Measurements from ENCODE around the gene NCBP3. TPM values are rescaled to one million over a fixed set of nuclear protein-coding genes. Genes with fewer than 3 reads are reported as not detected.

Gene NCBP3
- total and polyA plus RNA-seq, 2 of the 4 experiments (the other 2 are of a cell fraction) = 10.8 to 13.5 TPM

GRCh38 chr17:3885970-3886369 is 39.9 kb upstream of the NCBP3 start:
- Histone ChIP-seq H3K9me1 (ENCODE audit: insufficient read depth, low read length) (peaks cover 15% of the 10 kb centered on the region), H3K14ac (replicated peaks; ENCODE audit: low read depth, low read length) (no peak overlapping the region), H3K9me3 (ENCODE audit: control insufficient read depth, insufficient read depth, low read length) (no peaks in the 10 kb centered on the region), H3K56ac (ENCODE audit: extremely low read depth, insufficient read depth, low read length) (no peak overlapping the region), H4K20me1 (ENCODE audit: insufficient read depth, low read length) (no peaks in the 10 kb centered on the region), H3K18ac (ENCODE audit: low read depth, low read length) (no peak overlapping the region), H4K5ac (ENCODE audit: low read depth, low read length) (no peak overlapping the region), H2BK15ac (ENCODE audit: low read depth, low read length) (no peak overlapping the region), H3K4me1 (ENCODE audit: control insufficient read depth, insufficient read depth, low read length) (peaks cover 38% of the 10 kb centered on the region), H3K27ac (ENCODE audit: insufficient read depth, low read length) (0 out of 2 replicates have a peak overlapping the region, but pooled peaks have one; percentile 1), H2AFZ (replicated peaks; ENCODE audit: low read length, poor library complexity) (peak overlapping the region; percentile 2), H3K27me3 (ENCODE audit: control insufficient read depth, insufficient read depth, low read length) (no peaks in the 10 kb centered on the region), H2BK20ac (ENCODE audit: low read depth, low read length) (no peak overlapping the region), H2AK9ac (replicated peaks; ENCODE audit: low read depth, low read length, poor library complexity) (peak overlapping the region; percentile 28), H2BK5ac (ENCODE audit: low read depth, low read length, poor library complexity, severe bottlenecking) (no peak overlapping the region), H2AK5ac (ENCODE audit: low read depth, low read length) (no peak overlapping the region), H3K79me1 (ENCODE audit: low read depth in 1 of 2, low read length in 2 of 2) (peaks cover 14 to 45% of the 10 kb centered on the region in 2 experiments; a peak in 3 of 4 replicates), H4K91ac (ENCODE audit: insufficient read depth, low read depth, low read length) (no peak overlapping the region; the same call in 1 of the 2 replicates), H3K4ac (ENCODE audit: low read depth, low read length) (peak overlapping the region; percentile 52; the same call in 1 of the 2 replicates), H3K36me3 (ENCODE audit: control insufficient read depth, insufficient read depth, low read length) (peaks cover 7% of the 10 kb centered on the region; the same call in 1 of the 2 replicates), H3K4me2 (ENCODE audit: low read depth, low read length) (no peak overlapping the region), H3K23ac (ENCODE audit: low read depth, low read length) (no peak overlapping the region), H4K8ac (ENCODE audit: low read depth in 2 of 2, low read length in 2 of 2) (no peak overlapping the region), H2BK120ac (ENCODE audit: low read depth, low read length) (no peak overlapping the region), H3K9ac (ENCODE audit: low read depth, low read length) (no peak overlapping the region), H3K4me3 (ENCODE audit: insufficient read depth, low read depth, low read length) (no peak overlapping the region)
- POLR2A ChIA-PET (ENCODE audit: unreplicated experiment) = no interaction called here
- TF ChIP-seq POLR2A (IDR thresholded peaks at IDR 0.05; ENCODE audit: low read depth, low read length) = no peak
- no peak for TF ChIP-seq ELK1 (IDR thresholded peaks at IDR 0.05; ENCODE audit: borderline replicate concordance, low read depth, low read length)
- TF ChIP-seq MAFK (IDR thresholded peaks at IDR 0.05; ENCODE audit: low read depth, low read length) = no peak
- no peak; the same call in 1 of the 2 replicates for TF ChIP-seq RAD21 (IDR thresholded peaks at IDR 0.05; ENCODE audit: low read length)
- TF ChIP-seq CHD1 (IDR thresholded peaks at IDR 0.05; ENCODE audit: low read depth, low read length) = no peak
- no peak for TF ChIP-seq BHLHE40 (IDR thresholded peaks at IDR 0.05; ENCODE audit: low read depth, low read length)
- TF ChIP-seq USF2 (IDR thresholded peaks at IDR 0.05; ENCODE audit: low read depth, low read length) = no peak
- peak; percentile 4; the same call in 1 of the 2 replicates for TF ChIP-seq SMC3 (IDR thresholded peaks at IDR 0.05; ENCODE audit: low read depth, low read length)
- TF ChIP-seq MAZ (IDR thresholded peaks at IDR 0.05; ENCODE audit: borderline replicate concordance, low read depth, low read length) = peak; percentile 26; the same call in 1 of the 2 replicates
- peak; percentile 62 for TF ChIP-seq RCOR1 (IDR thresholded peaks at IDR 0.05; ENCODE audit: insufficient replicate concordance, low read length)
- no peak for TF ChIP-seq NFE2L2 (IDR thresholded peaks at IDR 0.05; ENCODE audit: low read depth, low read length)
- TF ChIP-seq FOS (IDR thresholded peaks at IDR 0.05; ENCODE audit: low read depth, low read length) = peak; percentile 44
- peak; percentile 61; the same call in 1 of the 2 replicates for TF ChIP-seq MXI1 (IDR thresholded peaks at IDR 0.05; ENCODE audit: borderline replicate concordance, low read depth, low read length)
- no peak for TF ChIP-seq CEBPB (IDR thresholded peaks at IDR 0.05; ENCODE audit: low read depth, low read length)
- no peak for TF ChIP-seq RFX5 (IDR thresholded peaks at IDR 0.05; ENCODE audit: low read depth, low read length)
- no peak for TF ChIP-seq CTCF (conservative IDR thresholded peaks at IDR 0.05; ENCODE audit: low read depth, low read length)
- CTCF ChIA-PET = interaction anchor here (1.1 to 2.4 kb wide), 3 partner anchors 28 to 148 kb away, joined by 3 to 6 read pairs (median 5); no protein-coding TSS in a partner anchor
- intact Hi-C loops (cut with micrococcal nuclease) = no loop called here
- dilution Hi-C loops (cut with HindIII; ENCODE audit: low sequenced_read_pairs, unreplicated experiment) = no loop called here
- WGBS, 2 experiments (ENCODE audit: extremely low coverage in 2 of 2, insufficient read length in 1 of 2) = 43% methylated on average over 2 of the region's 4 CpGs; no CpG with 5 or more reads in 1 of the 2 experiments
- DNase-seq = peak; percentile 70
- in situ Hi-C loops (cut with MboI; ENCODE audit: low sequenced_read_pairs) = no loop called here
- no TSS peak for BruUV-seq (replicated peaks)
- ATAC-seq (ENCODE audit: low read depth) = peak; percentile 69

Data from IMR-90 (cell line).